Stimulated activated CD8-positive, alpha-beta memory T cell treated with anti-CD3 and anti-CD28 coated beads, Interleukin-2, amount 100 ng/mL, for 48 hours (primary cell): ENCODE measurements around the gene KY.

ENCODE experiments used
- DNase-seq, 2 donors: peaks; one replicate each; pipeline ENCODE4 v3.0.0-alpha.2; 2020; ENCODE audit warnings: low read depth in 2 of 2

KY gene

DNA sequence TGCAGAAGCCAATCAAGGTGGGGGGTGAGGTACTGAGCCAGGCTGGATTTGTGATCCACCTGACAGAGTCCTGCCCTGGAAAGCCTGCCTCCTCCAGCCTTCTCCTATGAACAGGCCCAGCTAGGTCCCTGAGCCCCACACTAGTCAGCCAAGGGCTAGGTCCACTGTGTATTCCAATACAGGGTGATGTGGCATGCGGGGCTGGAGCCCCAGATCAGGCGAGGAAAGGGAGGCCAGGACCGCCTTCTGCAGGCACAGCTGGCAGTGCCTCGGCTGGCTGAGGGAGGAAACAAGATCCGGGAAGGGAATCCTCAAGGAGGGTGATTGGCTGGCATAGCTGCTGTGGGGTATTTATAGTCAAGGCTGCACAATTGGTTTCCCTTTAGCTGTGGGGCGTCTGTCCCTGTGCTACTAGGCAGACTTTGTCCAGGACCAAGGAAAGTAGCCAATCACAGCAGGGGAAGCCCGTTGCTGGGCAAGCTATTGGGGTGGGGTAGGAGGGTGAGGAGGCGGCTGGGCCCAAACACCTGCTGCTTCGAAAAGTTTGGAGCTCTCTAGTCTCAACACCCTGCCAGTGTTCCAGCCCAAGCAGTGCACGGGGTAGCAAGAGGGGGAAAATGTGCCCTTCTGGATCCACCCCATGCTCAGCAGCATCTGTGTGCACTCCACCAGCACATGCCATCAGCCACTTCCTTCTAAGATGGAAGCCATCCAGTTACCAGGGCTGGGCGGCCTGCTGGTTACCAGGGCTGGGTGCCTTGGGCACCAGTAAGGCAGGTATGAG is 5.9 kb downstream of the KY start:
- no peak for DNase-seq

GRCh38 chr3:134643150-134643675 is 7.6 kb downstream of the KY start:
- DNase-seq = no peak

- DNase-seq = no peak
Measured at GRCh38 chr3:134642445-134643149, 8.2 kb downstream of the KY start.

DNA sequence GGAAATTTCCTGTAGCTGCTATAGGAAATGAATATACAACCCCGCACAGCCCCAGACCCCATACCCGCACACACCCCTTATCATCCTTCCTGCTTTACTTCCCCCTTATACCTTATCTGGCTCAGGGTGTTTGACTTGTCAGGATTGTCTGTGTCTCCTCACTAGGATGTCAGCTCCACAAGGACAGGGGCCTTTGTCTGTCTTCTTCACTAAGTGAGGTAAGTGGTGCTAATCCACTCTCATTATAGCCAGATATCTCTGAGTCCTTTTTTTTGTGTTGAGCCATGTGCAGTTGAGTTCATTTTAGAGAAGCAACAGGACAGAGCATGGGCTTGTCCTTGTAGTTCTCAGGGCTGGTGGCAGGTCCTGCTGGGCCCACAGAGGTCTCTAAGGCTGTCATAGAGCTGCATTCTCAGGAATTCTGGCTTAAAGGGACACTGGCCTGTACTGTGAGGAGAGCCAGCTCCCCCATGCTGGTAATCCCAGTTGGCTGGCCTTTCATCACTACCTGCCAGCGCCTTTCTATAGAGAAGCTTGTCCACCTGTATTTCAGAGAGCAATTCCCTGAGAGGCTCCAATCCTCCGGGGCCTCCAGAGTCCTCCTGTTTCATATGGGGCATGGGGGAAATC is 9.0 kb downstream of the KY start:
- no peak for DNase-seq

DNA sequence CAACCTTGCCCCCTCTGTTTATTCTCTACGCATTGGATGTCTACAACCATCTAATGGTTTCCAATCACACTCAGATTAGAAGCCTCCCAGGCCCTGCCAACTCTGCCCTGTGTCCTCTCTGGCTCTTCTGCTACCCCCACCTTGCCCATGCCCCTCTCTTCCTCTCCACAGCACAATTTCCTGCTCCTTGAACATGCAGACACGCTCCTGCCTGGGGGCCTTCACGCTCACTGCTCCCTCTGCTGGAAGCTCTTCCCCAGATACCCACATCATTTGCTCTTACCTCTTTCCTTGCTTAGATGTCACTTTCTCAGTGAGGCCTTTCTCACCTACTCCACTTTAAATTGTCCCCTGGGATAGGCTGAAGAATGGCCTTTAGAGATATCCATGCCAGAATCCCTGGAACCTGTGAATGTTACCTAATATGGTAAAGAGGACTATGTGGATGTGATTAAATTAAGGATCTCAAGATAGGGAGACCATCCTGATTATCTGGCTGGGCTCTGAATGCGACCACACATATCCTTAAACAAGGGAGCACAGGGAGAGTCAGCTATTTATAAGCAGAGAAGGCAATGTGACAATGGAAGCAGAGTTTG is 9.9 kb downstream of the KY start:
- DNase-seq = no peak

GRCh38 chr3:134640378-134640777 is 10.4 kb downstream of the KY start:
- no peak for DNase-seq

- DNase-seq = no peak
Measured at GRCh38 chr3:134638385-134639030, 12.3 kb downstream of the KY start.

DNA sequence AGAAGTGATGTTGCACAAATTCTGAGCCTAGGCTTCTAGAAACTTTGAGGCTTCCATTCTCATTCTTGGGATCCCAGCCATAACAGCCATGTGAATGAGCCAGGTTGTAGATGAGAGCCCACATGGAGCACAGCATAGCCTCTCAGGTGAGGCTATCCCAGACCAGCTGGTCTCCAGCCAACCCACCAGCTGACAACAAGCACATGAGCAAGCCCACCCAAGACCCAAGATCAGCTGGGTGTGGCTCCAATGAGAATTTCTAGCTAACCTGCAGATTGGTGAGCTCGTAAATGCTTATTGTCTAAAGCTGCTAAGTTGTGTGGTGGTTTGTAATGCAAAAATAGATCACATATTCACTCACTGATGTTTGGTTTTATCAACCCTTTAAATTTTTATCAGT is 14.4 kb downstream of the KY start:
- no peak for DNase-seq

DNA sequence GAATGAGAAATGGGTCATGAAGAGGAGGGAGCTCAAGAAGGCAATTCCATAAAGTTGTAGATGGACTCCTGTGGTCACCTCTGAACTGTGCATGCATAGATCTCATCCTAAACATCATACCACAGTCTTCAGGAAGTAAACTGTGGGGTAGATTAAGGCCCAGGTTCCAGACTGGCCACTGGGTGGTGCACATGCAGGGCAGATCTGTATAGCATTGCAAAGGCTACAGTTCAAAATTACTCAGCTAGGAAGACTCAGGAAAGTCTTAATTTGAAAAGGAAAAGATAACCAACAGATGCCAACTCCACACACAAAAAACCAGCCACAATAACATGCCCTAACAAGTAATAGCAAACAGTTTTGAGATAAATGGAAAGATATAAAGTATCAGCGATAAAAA is 20.3 kb downstream of the KY start:
- DNase-seq = no peak

DNA sequence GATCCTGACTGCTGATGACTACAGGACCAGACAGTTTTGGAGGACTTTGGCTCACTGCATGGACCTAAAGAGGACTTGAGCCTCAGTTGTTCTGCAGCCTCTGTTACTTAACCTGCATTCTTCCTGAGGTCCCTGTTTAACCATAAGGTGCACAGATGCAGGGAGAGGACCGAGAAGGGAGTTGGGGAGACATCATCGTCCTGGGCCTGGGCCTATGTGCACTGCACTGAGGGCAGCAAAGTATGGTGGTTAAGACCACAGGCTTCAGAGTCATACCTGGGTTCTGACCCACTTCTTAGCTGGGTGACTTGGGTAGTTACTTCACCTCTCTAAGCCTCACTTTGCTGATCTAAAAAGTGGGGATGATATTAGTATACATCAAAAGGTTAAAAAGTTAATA is 21.9 kb downstream of the KY start:
- no peak for DNase-seq

DNA sequence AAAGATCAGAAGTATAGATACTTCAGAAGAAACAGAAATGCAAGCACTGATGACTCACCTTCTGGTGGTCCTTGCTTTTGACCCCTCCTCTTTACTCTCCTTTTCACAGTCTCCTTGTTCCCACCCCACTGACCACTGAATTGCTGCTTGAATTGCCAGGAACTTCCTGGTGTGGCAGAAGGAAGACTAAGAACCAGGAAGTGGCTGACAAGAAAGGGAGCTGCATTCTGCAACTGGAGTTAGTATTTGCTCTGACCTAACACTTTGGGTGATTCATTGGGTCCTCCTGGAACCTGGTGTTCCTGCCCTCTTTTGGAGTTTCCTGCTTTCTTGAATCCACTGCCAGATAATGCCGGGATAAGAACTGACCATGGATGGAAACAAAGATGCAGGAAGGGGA is 23.0 kb downstream of the KY start:
- no peak for DNase-seq

GRCh38 chr3:134625885-134626741 is 24.7 kb downstream of the KY start:
- DNase-seq = no peak

GRCh38 chr3:134625462-134625861 is 25.4 kb downstream of the KY start:
- no peak for DNase-seq

GRCh38 chr3:134624537-134625287 is 26.1 kb downstream of the KY start:
- DNase-seq = no peak

DNA sequence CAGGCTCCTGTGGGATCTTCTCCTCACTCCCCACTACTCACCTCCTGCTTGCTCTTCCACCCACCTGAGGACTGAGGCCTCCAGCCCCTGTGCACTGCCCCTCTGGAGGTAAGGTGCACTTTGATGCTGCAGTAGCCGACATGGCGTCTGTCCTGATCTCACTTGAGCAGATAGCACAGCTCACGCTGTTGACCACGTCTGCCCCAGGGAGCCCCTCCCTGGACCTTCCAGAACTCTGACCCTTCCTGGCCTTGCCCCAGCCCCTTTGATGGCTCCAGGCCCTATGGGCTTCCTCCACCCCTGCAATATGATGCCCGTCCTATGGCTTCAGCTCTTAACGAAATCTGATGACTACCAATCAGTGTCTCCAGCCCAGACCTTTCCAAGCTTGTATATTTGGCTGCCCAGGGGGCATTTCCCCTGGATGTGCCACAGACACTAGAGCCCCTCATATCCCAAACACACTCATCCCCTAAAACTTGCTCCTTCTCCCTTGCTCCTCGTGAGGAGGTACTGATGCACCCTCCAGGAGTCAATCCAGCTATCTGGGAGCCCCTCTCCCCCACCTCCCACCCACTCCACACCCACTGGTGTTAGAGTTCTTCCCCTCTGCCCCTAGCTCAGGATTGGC is 27.1 kb downstream of the KY start:
- DNase-seq = no peak

- no peak for DNase-seq
Measured at GRCh38 chr3:134622806-134623365, 27.9 kb downstream of the KY start.

DNA sequence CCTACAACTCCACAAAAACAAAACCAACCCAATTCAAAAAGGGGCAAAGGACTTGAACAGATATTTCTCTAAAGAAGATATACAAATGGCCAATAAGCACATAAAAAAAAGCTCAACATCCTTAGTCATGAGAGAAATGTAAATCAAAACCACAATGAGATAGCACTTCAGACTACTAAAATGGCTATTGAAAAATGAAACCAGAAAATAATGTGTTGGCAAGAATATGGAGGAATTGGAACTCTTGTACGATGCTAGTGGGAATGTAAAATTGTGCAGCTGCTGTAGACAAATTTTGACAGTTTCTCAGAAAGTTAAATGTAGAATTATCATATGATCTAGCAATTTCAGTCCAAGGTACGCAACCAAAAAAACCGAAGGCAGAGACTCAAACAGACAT is 29.0 kb downstream of the KY start:
- DNase-seq = no peak

- DNase-seq = no peak
Measured at GRCh38 chr3:134620476-134621115, 30.2 kb downstream of the KY start.
